GM20000 (cell line): ENCODE data around the gene TATDN3.

Experiments used
- DNase-seq: peaks from one replicate; pipeline ENCODE4 v3.0.0; 2012; ENCODE audit warnings: low spot score
- CTCF ChIP-seq: IDR thresholded peaks from 2 replicates; pipeline ENCODE4 v1.5.1; 2012; ENCODE audit warnings: mild to moderate bottlenecking, control low read depth; ENCODE audit errors: extremely low read depth, missing control alignments

Gene TATDN3

GRCh38 chr1:212791676-212792395 is at the start of gene TATDN3, which contains the start of gene NSL1:
Gene TATDN3, plus strand, starts transcription at chr1:212791894. Its CDS starts 28 bp downstream, at chr1:212791922.
Gene NSL1, minus strand, starts transcription at chr1:212791777. Its CDS starts 14 bp downstream, at chr1:212791763.
- peak; percentile 77 for DNase-seq

GRCh38 chr1:212743901-212744475 is 47.7 kb upstream of the TATDN3 start:
- DNase-seq: no peak

More at GRCh38 chr1:212791676-212792395, at the start of gene TATDN3, which contains the start of gene NSL1:
- TF ChIP-seq CTCF: no peak

GRCh38 chr1:212745303-212745702 is 46.4 kb upstream of the TATDN3 start:
- no peak for TF ChIP-seq CTCF
- DNase-seq: no peak

More at GRCh38 chr1:212743901-212744475, 47.7 kb upstream of the TATDN3 start:
- no peak for TF ChIP-seq CTCF

GRCh38 chr1:212746546-212746945 is 45.1 kb upstream of the TATDN3 start:
- no peak for DNase-seq
- no peak for TF ChIP-seq CTCF

- peak; percentile 12 for TF ChIP-seq CTCF
- peak; percentile 27 for DNase-seq
Measured at GRCh38 chr1:212749821-212750535, 41.7 kb upstream of the TATDN3 start.

- no peak for TF ChIP-seq CTCF
- no peak for DNase-seq
Measured at GRCh38 chr1:212752252-212752933, 39.3 kb upstream of the TATDN3 start.
